ENCODE measurements around the gene DAZAP2.
"Not testable (repeated sequence)": the region's sequence is repeated elsewhere in the genome, so short reads cannot be mapped to it uniquely, and the experiment has no call there.

The DAZAP2 gene

DNA sequence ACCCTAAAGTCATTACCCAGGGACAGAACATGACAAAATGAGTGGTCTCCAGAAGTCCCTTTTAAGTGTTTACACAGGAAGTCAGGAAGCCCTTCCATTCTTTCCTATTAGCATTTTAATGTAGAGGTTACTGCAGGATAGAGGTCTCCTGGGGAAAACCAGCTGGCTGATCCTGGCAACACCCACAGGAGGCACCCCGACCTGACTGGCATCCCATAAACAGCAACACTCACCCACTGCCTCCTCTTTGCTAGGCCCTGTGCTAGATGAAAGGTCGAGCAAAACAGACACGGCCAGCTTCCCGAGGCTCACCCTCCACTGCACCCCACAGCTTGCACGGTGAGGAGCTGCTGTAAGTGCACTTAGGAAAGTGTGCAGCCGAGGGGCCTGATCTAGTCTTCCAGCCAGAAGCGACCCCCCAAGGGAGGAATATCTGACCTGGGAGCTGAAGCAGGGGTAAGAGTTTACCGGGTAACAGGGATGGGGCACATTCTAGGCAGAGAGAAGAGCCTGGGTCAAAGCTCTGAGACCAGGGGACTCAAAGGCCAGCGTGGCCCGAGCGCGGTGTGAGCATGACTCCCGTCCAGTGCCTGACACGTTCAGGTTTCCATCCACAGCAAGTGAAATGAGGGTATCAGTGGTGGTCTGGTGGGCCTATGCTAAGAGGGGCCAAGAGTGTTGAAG lies 9.0 kb downstream of the DAZAP2 start:
- DNase-seq, result no peak

DNA sequence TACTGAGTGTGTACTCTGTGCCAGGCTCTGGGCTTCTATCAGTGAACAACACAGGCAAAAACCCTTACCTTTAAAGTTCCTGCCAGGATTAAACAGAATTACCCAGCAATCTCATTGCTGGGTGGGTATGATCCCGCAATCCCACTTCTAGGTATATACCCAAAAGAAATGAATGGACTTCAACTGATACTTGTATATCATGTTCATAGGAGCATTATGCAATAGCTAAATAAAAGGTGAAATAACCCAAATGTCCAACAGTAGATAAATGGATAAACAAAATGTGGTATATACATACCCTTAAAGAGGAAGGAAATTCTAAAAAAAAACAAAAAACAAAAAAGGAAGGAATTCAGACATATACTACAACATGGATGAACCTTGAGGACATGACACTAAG lies 14.7 kb downstream of the DAZAP2 start:
- DNase-seq, result no peak

DNA sequence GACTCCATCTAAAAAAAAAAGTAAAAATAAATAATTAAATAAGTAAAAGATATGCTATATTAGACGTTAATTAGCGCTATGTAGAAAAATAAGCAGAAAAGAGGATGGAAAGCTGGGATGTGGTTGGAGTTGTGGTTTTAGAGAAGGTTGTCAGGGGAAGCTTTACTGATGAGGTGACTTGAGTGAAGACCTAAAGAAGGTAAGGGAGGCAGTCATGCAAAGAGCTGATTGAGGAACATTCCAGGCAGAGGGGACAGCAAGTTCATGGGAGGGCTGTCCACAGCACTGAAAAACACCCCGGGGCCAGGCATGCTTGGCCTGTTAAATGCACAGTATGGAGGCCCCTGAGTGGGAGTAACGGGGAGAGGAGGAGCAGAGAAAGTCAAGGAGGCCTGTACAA lies 15.9 kb downstream of the DAZAP2 start:
- no peak for DNase-seq

DNA sequence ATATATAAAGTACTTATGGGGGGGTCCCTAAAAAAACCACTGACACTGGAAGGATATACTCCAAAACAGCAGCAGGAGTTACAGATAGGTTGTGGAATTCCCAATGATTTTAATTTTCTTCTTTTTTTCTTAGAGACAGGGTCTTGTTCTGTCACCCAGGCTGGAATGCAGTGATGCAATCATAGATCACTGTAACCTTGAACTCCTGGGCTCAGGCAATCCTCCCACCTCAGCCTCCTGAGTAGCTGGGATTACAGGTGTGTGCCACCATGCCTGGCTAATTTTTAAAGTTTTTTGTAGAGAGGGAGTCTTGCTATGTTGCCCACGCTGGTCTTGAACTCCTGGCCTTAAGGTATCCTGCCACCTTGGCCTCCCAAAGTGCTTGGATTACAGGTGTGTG lies 21.0 kb downstream of the DAZAP2 start:
- not testable (repeated sequence) for DNase-seq

DNA sequence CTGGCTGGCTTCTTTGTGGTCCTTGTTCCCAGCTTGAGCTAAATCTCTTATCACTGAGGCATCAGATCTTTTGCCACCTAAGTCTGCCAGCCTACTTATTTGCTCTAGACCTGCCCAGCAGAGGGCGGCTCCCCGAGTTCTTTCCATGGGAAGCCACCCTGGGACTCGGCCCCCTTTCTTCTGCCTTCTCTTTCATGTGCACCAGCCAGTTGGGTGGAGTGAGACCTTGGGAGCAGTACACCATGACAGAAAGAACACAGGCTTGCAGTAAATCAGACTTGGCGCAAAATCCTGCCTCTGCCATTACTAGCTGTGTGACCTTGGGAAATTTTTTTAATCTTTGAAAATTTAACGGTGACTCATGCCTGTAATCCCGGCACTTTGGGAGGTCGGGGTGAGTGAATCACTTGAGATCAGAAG lies 24.1 kb downstream of the DAZAP2 start:
- no peak for DNase-seq

DNA sequence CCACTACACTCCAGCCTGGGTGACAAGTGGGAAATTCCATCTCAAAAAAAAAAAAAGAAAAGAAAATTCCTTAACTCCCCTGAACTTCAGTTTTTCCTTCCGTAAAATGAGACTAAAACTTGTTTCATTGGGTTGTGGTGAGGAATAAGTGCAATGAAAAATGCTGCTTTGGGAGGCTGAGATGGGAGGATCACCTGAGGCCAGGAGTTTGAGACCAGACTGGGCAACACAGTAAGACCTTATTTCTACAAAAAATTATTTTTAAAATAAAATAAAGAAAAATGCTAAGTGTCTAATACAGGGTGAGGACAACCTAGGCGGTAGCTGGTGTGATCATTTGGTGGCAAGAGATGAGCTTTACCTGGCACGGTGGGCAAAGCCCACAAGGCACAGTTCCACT lies 24.7 kb downstream of the DAZAP2 start:
- DNase-seq, result no peak

DNA sequence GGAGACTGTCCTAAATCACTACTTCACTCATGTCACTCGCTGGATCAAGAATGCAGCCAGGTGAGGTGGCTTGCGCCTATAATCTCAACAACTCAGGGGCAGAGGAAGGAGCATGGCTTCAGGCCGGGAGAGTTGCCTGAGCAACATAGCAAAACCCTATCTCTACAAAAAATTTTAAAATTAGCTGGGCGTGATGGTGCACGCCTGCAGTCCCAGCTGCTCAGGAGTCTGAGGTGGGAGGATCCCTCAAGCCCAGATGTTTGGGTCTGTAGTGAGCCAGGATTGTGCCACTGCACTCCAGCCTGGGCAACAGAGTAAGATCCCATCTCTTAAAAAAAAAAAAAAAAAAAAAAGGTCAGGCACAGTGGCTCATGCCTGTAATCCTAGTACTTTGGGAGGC lies 25.7 kb downstream of the DAZAP2 start:
- DNase-seq, result no peak

DNA sequence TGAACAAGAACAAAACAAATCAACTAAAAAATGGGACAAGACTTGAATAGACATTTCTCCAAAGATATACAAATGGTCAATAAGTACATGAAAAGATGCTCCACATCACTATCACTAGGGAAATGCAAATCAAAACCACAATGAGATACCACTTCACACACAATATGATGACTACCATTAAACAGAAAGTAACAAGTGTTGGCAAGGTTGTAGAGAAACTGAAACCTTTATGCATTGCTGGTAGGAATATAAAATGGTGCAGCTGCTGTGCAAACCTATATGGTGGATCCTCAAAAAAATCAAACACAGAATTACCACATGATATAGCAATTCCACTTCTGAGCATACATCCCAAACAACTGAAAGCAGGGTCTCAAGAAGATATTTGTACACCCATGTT lies 26.4 kb downstream of the DAZAP2 start:
- no peak for DNase-seq

DNA sequence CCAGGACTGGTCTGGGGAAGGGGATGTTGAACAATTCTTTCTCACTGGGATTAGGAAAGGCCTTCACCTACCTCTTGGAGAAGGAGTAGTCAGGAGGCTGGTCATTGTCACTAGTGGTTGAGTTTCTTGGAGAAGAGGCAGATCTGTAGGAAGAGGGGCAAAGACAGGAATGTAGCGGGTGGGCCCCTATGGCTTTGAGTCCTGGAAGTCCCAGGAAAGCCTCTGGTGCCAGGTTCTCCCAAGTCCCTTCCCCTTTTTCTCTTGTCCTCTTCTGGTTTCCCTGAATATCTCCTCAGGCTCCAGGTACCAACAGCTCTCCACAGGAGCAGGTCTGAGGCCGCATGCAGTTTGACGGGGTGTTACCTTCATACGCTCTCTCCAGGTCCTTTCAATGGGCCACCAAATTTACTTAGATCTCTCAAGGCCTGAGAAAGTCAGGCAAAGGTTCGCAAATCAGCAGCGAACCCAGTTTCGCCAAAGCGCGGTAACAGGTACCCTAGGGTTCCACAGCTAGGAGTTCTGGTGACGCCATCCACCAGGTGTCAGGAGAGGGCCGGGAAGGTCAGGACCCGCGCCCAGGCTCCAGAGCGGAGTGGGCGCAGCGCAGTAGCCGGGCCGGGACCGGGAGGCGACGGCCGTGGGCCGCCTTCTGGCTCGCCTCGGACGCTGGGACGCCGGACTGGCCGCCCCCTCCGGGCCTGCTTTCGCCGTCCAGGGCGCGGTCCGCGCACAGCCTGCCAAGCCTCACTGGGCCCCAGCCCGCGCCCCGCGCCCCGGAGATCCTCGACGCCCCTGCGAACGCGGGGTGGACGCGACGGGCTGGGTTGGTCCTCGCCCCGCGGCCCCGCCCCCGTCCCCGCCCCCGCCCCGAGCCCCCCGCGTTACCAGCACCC lies 30.8 kb downstream of the DAZAP2 start:
- peak; percentile 63 for DNase-seq

DNA sequence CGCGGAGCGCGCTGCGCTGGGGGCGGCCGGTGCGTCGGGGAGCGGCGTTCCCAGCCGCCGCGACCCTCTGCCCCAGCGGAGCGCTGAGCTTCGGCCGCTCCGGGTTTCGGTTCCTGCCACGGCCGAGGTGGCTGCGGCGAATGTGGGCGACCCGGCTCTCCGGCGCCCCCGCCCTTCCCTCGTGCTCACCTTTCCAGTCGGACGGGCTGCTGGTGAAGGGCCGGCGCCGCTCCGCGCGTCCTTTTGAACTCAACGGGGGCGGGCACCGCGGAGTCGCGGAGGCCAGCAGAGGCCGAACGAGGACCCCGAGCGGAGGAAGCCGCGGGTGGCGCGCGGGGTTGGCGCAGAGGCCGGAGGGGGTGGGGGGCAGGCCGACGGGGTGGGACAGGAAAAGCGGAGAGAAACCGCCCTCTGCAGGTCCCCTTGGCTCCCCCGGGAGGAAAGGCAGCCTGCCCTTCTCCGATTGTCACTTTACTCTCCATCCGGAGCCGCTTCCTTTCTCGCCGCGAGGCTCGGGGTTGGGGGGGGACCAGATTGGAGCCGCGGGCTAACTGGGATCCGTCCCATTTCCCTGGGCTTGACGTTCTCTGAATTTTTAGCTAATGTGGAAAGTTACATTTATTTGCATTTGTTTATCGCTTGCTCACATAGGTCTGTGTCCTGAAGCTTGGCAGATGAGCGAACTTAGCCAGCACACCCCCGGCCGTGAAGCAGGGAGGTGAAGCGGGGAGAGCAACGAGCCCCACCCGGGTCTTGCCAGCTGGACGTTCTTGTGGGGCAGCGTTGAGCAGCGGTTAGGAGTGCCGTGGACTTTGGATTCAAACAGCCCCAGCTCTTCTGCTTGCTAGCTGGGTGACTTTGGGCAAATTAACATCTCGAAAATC lies 31.7 kb downstream of the DAZAP2 start, which contains the start of gene SMAGP:
Gene SMAGP (minus strand): TSS at position 349 of the 884 bp plus-strand sequence. CDS start 1,137 bp downstream, outside the sequence.
- DNase-seq, result peak; percentile 36

DNA sequence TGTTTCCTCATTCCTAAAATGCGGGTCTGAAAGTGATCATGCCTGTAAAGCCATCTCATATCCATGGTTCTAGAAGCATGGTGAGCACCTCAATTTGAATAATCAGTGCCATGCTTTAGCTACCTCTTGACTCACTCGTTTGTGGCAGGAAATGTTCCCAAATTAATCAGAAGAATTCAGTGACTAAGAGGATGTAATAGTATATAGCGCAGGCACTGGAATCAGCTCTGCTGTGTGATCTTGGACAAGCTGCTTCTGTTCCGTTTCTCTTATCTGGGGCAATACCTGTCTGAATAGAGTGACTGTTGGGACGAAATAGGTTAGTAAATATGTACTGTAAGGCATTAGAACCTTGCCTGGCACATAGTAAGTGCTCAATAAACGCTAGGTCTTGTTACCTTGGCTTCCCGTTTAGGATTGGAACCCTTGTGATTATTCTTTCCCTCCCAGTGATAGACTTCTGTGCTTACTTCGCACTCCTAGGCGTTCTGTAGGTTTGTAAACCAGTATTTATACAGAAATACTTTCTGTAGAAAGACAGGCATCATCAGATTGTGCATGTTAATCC lies 32.4 kb downstream of the DAZAP2 start:
- DNase-seq, result no peak

DNA sequence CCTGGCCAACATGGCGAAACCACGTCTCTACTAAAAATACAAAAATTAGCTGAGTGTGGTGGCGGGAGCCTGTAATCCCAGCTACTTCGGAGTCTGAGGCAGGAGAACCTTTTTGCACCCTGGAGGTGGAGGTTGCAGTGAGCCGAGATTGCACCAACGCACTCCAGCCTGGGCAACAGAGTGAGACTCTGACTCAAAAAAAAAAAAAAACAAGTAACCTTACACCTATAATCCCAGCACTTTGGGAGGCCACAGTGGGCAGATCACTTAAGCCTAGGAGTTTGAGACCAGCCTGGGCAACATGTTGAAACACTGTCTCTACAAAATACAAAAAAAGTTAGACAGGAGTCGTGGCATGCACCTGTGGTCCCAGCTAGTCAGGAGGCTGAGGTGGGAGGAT lies 34.2 kb downstream of the DAZAP2 start:
- DNase-seq, result not testable (repeated sequence)

DNA sequence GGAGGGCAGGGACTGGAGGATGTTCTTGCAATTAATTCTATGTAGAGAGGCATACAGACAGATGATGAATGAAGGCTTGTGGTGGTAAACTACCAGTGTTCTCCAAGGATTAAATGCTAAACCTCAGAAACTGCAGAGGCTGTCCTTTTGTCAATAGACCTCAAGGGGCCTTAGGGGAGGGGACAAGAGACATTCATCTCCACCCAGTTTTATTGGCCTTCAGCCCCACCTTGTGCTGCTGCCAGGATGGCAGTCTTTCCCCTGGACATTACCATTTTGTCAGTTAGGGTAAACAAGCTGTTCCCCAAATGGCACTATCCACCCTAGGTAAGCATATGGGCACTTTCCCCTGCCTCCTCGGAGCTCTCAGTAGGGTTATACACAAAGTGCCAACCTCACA lies 36.5 kb downstream of the DAZAP2 start:
- no peak for DNase-seq

DNA sequence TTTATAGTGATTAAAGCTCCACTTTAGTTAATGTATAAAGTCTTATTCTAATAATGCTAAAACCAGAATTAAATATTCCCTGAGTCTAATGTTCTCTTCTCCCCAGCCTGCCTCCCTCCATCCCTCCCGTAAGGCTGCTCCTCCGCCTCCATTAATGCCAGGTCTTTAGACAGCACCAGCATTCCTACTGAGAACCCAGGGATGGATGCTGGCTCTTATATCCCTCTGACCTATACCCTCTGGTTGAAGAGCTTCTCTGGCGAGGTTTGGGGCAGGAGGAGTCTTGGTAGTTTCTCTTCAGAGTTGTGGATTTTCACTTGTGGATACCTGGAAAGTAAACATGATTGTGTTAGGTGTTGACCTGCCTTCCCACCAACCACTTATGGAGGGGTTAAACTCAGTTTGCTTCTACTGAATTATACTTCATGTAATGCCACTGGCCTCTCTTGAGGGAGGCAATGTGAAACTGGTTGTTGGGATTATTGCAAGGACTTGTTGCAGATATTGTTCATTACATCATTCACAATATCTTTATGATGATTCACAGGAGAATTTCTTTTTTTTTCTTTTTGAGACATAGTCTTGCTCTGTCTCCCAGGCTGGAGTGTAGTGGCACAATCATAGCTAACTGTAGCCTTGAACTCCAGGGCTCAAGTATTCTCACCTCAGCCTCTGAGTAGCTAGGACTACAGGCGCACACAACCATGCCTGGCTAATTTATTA lies 42.7 kb downstream of the DAZAP2 start:
- DNase-seq, result no peak

DNA sequence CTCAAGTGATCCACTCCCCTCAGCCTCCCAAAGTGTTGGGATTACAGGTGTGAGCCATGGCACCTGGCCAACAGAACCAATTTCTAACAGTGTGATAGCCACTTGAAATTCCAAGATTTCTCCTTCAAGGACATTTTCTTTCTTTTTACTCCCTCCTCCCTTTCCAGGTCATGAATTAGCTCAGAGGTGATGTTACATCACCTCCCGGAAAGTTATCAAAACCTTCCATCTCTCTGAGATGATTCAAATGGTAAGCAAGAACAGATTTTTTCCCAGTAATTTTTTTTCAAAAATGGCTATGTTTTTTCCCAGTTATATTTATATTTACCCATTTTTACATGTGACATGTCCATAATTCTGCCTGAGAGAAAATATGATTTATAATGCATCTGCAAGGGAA lies 47.2 kb downstream of the DAZAP2 start:
- no peak for DNase-seq

DNA sequence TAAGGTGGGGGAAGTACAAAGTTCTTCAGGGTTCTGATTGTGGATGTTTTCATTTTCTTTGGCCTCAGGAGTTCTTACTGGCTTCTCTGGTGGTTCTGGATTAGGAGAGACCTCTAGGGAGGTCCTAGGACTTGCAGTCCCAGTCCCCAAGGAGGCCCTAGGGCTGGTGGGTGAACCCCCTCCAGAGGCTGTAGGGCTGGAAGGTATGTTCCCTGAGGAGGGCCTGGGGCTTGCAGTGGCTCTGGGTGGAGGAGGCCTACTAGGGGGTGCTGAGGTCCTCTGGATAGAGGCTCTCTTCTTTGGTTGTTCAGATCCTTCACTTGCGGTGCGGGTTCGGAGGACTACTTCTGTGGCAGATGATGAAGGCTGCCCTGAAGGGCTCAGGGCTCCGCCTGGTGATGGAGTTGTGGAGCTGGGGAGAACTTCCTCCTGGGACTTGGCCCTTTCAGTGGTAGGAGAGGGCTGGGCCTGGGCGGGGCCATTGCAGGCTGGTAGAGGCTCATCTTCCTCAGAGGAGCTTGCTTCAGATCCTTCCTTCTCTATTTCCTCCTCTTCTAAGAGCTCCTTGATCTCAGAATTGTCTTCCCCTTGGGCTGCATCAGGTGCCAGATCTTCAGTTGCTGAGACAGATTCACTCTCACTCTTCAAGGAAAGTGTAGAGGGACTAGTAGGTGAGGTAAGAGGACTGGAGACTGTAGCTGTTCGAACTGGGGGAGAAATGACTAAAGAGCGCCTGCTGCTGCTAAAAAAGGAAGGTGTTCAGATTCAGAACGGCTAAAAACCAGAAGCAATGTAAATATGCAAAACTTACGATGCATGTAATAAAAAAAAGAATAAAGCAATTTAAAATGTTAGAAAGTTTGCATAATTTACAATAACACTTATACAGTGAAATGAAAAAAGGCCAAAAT lies 53.2 kb downstream of the DAZAP2 start:
- DNase-seq, result not testable (repeated sequence)

Measured in activated naive CD4-positive, alpha-beta T cell treated with anti-CD3 and anti-CD28 coated beads, Interleukin-2, amount 50 U/mL, for 16 hours (primary cell).